GM12878 (cell line): ENCODE results near the gene ACBD7. TPM values are rescaled to one million over a fixed set of nuclear protein-coding genes. Genes with fewer than 3 reads are reported as not detected.

Experiments
- ATAC-seq: fragments of 200-7000 bp; cut with Tn5 transposase; 3 replicates; pipeline ENCODE4 v1.9.1; 2020; ENCODE audit warnings: mild to moderate bottlenecking, moderate library complexity
- BruUV-seq: library from RNA; stranded (reverse); fragments of 400-500 nt; replicated peaks from 2 replicates; lab custom pipeline; 2021; lab: Mats Ljungman, UMichigan
- CTCF ChIA-PET: fragments of 300-600 bp; sonication (Branson Sonifier 250); formaldehyde crosslinking; extraction: SDS; loops from one replicate; lab custom pipeline; 2021; ENCODE audit warnings: inconsistent platforms; lab: Yijun Ruan, JAX
- POLR2A ChIA-PET: fragments of 350-600 bp; formaldehyde crosslinking; extraction: SDS; loops from one replicate; lab custom pipeline; 2021; ENCODE audit warnings: inconsistent platforms; lab: Charles Lee
- RAD21 ChIA-PET: fragments of 300-600 bp; sonication (Branson Sonifier 250); formaldehyde crosslinking; loops from one replicate; lab custom pipeline; 2023; ENCODE audit warnings: antibody characterized with exemption; ENCODE audit not compliant: unreplicated experiment; lab: Charles Lee
- SMC1A ChIA-PET: fragments of 300-600 bp; sonication (Branson Sonifier 250); formaldehyde crosslinking; loops from one replicate; lab custom pipeline; 2023; ENCODE audit not compliant: unreplicated experiment, uncharacterized antibody; lab: Charles Lee
- DNase-seq: peaks from one replicate; pipeline ENCODE4 v3.0.0-alpha.2; 2011; ENCODE audit warnings: low read depth, low spot score
- FAIRE-seq: peaks from 3 replicates; lab custom pipeline; 2011; peaks lifted over from hg19 to GRCh38; lab: Jason Lieb, UNC
- H2AFZ ChIP-seq: 2 replicates; pipeline ENCODE4 v1.6.0; 2011; ENCODE audit warnings: low read depth, low read length, control low read depth; ENCODE audit not compliant: control insufficient read depth
- H3K27ac ChIP-seq: 2 replicates; pipeline ENCODE4 v1.5.1; 2011; ENCODE audit warnings: control low read depth; ENCODE audit not compliant: control insufficient read depth, insufficient read depth
- H3K27me3 ChIP-seq, 2 experiments: replicated peaks in 1 of 2; 2 replicates each; pipeline versions ENCODE4 v1.6.0 to v1.6.1; 2011; ENCODE audit warnings: low read length in 1 of 2; ENCODE audit not compliant: control insufficient read depth in 2 of 2, insufficient read depth in 2 of 2
- H3K36me3 ChIP-seq, 2 experiments: 2 replicates each; pipeline ENCODE4 v1.5.1; 2011; ENCODE audit warnings: low read length in 1 of 2; ENCODE audit not compliant: control insufficient read depth in 2 of 2, insufficient read depth in 2 of 2
- H3K4me1 ChIP-seq: 2 replicates; pipeline ENCODE4 v1.6.1; 2011; ENCODE audit warnings: mild to moderate bottlenecking, low read length, moderate library complexity, mixed read lengths; ENCODE audit not compliant: control insufficient read depth, insufficient read depth
- H3K4me2 ChIP-seq: 2 replicates; pipeline ENCODE4 v1.6.0; 2011; ENCODE audit warnings: control low read depth; ENCODE audit not compliant: control insufficient read depth, insufficient read depth
- H3K4me3 ChIP-seq: fragments of 200-600 bp; sonication (generic); 2 replicates; pipeline ENCODE4 v1.5.1; 2016
- H3K79me2 ChIP-seq: 2 replicates; pipeline ENCODE4 v1.6.0; 2011; ENCODE audit warnings: low read length; ENCODE audit not compliant: control insufficient read depth, insufficient read depth
- H3K9ac ChIP-seq: 2 replicates; pipeline ENCODE4 v1.8.0; 2011; ENCODE audit warnings: low read length, control low read depth, mixed read lengths; ENCODE audit not compliant: control insufficient read depth, insufficient read depth
- H3K9me3 ChIP-seq: replicated peaks from 3 replicates; pipeline ENCODE4 v1.5.1; 2011; ENCODE audit warnings: mild to moderate bottlenecking, low read length; ENCODE audit not compliant: control insufficient read depth, insufficient read depth
- H4K20me1 ChIP-seq: 2 replicates; pipeline ENCODE4 v1.6.0; 2011; ENCODE audit not compliant: control insufficient read depth, insufficient read depth
- CHD2 ChIP-seq: IDR thresholded peaks from 2 replicates; pipeline ENCODE4 v1.6.1; 2011; ENCODE audit warnings: low read depth, low read length, improper control_type of control experiment, borderline replicate concordance
- HDAC6 ChIP-seq: fragments of 200-600 bp; sonication (generic); IDR thresholded peaks from one replicate; pipeline ENCODE4 v1.8.0; 2017; ENCODE audit warnings: antibody characterized with exemption; ENCODE audit not compliant: unreplicated experiment
- IKZF2 ChIP-seq, 2 experiments: fragments of 450-650 bp; IDR thresholded peaks; 2 replicates each; pipeline ENCODE4 v1.6.1; 2017; ENCODE audit warnings: mild to moderate bottlenecking in 2 of 2, moderate library complexity in 2 of 2
- SMAD5 ChIP-seq: IDR thresholded peaks from 2 replicates; pipeline ENCODE4 v1.6.1; 2016; ENCODE audit warnings: antibody characterized with exemption, low read depth
- SREBF2 ChIP-seq: IDR thresholded peaks from 2 replicates; pipeline ENCODE4 v1.6.1; 2012; ENCODE audit warnings: mild to moderate bottlenecking, low read length
- SRF ChIP-seq, 2 experiments: IDR thresholded peaks; 2 replicates each; pipeline ENCODE4 v1.6.1; 2011; ENCODE audit warnings: low read depth in 2 of 2, low read length in 2 of 2, mild to moderate bottlenecking in 1 of 2, moderate library complexity in 1 of 2
- TCF3 ChIP-seq: IDR thresholded peaks from 2 replicates; pipeline ENCODE4 v1.6.1; 2012; ENCODE audit warnings: low read depth, mild to moderate bottlenecking, low read length, borderline replicate concordance; ENCODE audit not compliant: insufficient read depth
- WGBS: methylation state at CpG from one replicate; pipeline ENCODE4 v1.1.6; 2016; ENCODE audit warnings: low lambda C conversion rate; ENCODE audit not compliant: insufficient replicate concordance, insufficient coverage; ENCODE audit errors: missing lambda C conversion rate; 5-methylcytosine and 5-hydroxymethylcytosine counted together
- in situ Hi-C: fragments of 300-500 bp; cut with MboI; formaldehyde crosslinking; loops from 9 replicates; pipeline ENCODE4 v1.14.3; 2018; ENCODE audit warnings: mixed read lengths
- intact Hi-C: fragments of 100-400 bp; cut with micrococcal nuclease; formaldehyde crosslinking; loops from one replicate; pipeline ENCODE4 v1.14.2; 2022; ENCODE audit not compliant: unreplicated experiment
- polyA plus RNA-seq, 11 experiments: library from polyadenylated mRNA; depleted of rRNA in 4 of 11; unstranded in 6 of 11; stranded (reverse) in 5 of 11; fragments of >200 nt; fragmentation: Nextera tagmentation in 4 of 11; fragmentation: Illumina TruSeq in 1 of 11; extraction: Ambion mirVana in 4 of 11; extraction: Trizol in 1 of 11; gene quantifications; 1 replicate in 1 of 11; 2 replicates in 10 of 11; pipeline versions ENCODE4 v1.2.1 to v1.2.3, GENCODE V29; 2011 to 2016; ENCODE audit warnings: inconsistent platforms in 2 of 11, missing spikeins in 2 of 11, low read depth in 1 of 11
- total RNA-seq, 4 experiments: library from RNA; depleted of rRNA in 3 of 4; stranded (reverse); fragments of >200 nt in 3 of 4; fragmentation: Illumina TruSeq in 1 of 4; extraction: Trizol in 1 of 4; gene quantifications; 2 replicates each; pipeline versions ENCODE4 v1.2.1 to v1.2.3, GENCODE V29; 2013 to 2021
- TF ChIP-seq, protein P1 (sequence below): IDR thresholded peaks from 2 replicates; pipeline ENCODE4 v1.6.1; 2011; ENCODE audit warnings: borderline replicate concordance, low read depth, mild to moderate bottlenecking, moderate library complexity, low read length; ENCODE audit not compliant: insufficient read depth, poor library complexity, severe bottlenecking
- TF ChIP-seq, protein P2 (sequence below): IDR thresholded peaks from 2 replicates; pipeline ENCODE4 v1.6.1; 2012; ENCODE audit warnings: low read depth, low read length, improper control_type of control experiment

The ACBD7 gene
- total and polyA plus RNA-seq, 10 of the 15 experiments (the other 5 are each of a cell fraction or from before 2014, with no cell fraction given): 0.04 to 0.74 (median 0.36) TPM

DNA sequence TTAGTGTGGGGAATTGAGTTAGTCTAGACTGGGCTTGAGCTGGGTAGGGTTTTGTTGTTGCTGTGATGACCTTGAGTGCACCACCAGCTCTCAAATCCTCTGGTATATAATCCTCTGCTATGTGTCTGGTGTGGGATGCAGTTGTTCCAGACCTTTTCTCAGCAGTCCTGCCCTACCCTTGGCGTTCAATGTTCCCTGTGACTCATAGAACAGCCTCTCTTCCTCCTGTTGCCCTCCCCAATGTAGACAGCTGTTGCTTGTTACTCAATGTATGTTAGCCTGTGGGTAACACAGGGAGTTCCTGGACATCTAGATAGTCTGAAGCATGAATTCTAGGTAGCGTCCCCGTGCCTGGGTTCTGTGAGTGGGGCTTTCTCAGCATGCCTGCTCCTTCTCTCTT is 19.8 kb downstream of the ACBD7 start:
- no peak for FAIRE-seq
- DNase-seq: no peak
- ChIA-PET CTCF (interaction anchor here (1.4 kb wide), 1 partner anchor 38 kb away, joined by 3 read pairs; no protein-coding TSS in a partner anchor), RAD21 (no interaction called here), POLR2A (no interaction called here), SMC1A (no interaction called here)
- no TSS peak for BruUV-seq
- ATAC-seq: no peak; the same call in 2 of the 3 replicates
- in situ Hi-C loops: no loop called here
- intact Hi-C loops: no loop called here
- no peaks in the 10 kb centered on the region for H3K4me1 ChIP-seq
- H3K4me3 ChIP-seq: no peak overlapping the region
- WGBS: 39% methylated on average over 3 of the region's 3 CpGs
- no peaks in the 10 kb centered on the region; the same call in 2 of the 3 replicates for H3K9me3 ChIP-seq
- no peak overlapping the region for H3K27ac ChIP-seq
- H3K27me3 ChIP-seq: no peaks in the 10 kb centered on the region; a peak in 1 of 4 replicates
- H3K4me2 ChIP-seq: no peak overlapping the region
- no peaks in the 10 kb centered on the region for H3K36me3 ChIP-seq
- no peaks in the 10 kb centered on the region for H3K79me2 ChIP-seq
- no peak overlapping the region for H3K9ac ChIP-seq
- H4K20me1 ChIP-seq: no peaks in the 10 kb centered on the region
- TF ChIP-seq TCF3 (no peak), IKZF2 (IDR thresholded peaks at IDR 0.05) (no peak), SRF (IDR thresholded peaks at IDR 0.05; ENCODE audit: low read depth in 2 of 2, low read length in 2 of 2) (no peak), HDAC6 (no peak), SMAD5 (no peak), CHD2 (no peak), SREBF2 (no peak)
- TF ChIP-seq, protein P1, sequence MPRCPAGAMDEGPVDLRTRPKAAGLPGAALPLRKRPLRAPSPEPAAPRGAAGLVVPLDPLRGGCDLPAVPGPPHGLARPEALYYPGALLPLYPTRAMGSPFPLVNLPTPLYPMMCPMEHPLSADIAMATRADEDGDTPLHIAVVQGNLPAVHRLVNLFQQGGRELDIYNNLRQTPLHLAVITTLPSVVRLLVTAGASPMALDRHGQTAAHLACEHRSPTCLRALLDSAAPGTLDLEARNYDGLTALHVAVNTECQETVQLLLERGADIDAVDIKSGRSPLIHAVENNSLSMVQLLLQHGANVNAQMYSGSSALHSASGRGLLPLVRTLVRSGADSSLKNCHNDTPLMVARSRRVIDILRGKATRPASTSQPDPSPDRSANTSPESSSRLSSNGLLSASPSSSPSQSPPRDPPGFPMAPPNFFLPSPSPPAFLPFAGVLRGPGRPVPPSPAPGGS: no peak
- TF ChIP-seq, protein P2, sequence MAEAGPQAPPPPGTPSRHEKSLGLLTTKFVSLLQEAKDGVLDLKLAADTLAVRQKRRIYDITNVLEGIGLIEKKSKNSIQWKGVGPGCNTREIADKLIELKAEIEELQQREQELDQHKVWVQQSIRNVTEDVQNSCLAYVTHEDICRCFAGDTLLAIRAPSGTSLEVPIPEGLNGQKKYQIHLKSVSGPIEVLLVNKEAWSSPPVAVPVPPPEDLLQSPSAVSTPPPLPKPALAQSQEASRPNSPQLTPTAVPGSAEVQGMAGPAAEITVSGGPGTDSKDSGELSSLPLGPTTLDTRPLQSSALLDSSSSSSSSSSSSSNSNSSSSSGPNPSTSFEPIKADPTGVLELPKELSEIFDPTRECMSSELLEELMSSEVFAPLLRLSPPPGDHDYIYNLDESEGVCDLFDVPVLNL: no peak
- H2AFZ ChIP-seq: no peak overlapping the region
